K562 (cell line): Measurements from ENCODE around the gene ARHGDIA. TPM values are rescaled to one million over a fixed set of nuclear protein-coding genes. Genes with fewer than 3 reads are reported as not detected.
A peak's percentile ranks its signal among the peaks of the same experiment; 100 is the strongest.

Experiments
- ATAC-seq: fragments of 200-7000 bp; cut with Tn5 transposase; 3 replicates; pipeline ENCODE4 v1.9.1; 2020; ENCODE audit warnings: moderate library complexity
- BruUV-seq: library from RNA; stranded (reverse); fragments of 400-500 nt; replicated peaks from 2 replicates; lab custom pipeline; 2021; lab: Mats Ljungman, UMichigan
- CTCF ChIA-PET: fragments of 300-600 bp; formaldehyde crosslinking; extraction: SDS; loops from one replicate; lab custom pipeline; 2021; ENCODE audit warnings: low intra/inter-chr PET ratio; lab: Yijun Ruan, JAX
- POLR2A ChIA-PET: fragments of 300-600, 350-650 bp; sonication (Branson Sonifier 250); formaldehyde crosslinking; extraction: SDS; loops from one replicate; lab custom pipeline; 2021; ENCODE audit warnings: antibody characterized with exemption, inconsistent platforms; lab: Yijun Ruan, JAX
- DNase-seq, 4 experiments: peaks; one replicate each; pipeline versions ENCODE4 v3.0.0 to v3.0.0-alpha.2; 2011 to 2018; ENCODE audit warnings: low spot score in 3 of 4, mixed read lengths in 3 of 4; ENCODE audit errors: extremely low read depth in 1 of 4
- FAIRE-seq: peaks from 2 replicates; lab custom pipeline; 2011; peaks lifted over from hg19 to GRCh38; lab: Jason Lieb, UNC
- H2AFZ ChIP-seq: 2 replicates; pipeline ENCODE4 v1.6.0; 2011; ENCODE audit warnings: low read depth, low read length, control low read depth, inconsistent platforms
- H3K27ac ChIP-seq: fragments of 200-600 bp; 3 replicates; pipeline ENCODE4 v1.8.0; 2011; ENCODE audit warnings: low read depth, mild to moderate bottlenecking, control low read depth, inconsistent platforms, low read length, moderate library complexity, mixed read lengths; ENCODE audit errors: extremely low read depth
- H3K27me3 ChIP-seq, 2 experiments: fragments of 300-600 bp in 1 of 2; 2 replicates in 1 of 2; 3 replicates in 1 of 2; pipeline versions ENCODE4 v1.6.0 to v1.8.0; 2011; ENCODE audit warnings: inconsistent platforms in 2 of 2, low read length in 2 of 2, mild to moderate bottlenecking in 1 of 2, mixed read lengths in 1 of 2, moderate library complexity in 1 of 2; ENCODE audit not compliant: control insufficient read depth in 2 of 2, insufficient read depth in 2 of 2
- H3K36me3 ChIP-seq: fragments of 300-600 bp; 3 replicates; pipeline ENCODE4 v1.8.0; 2011; ENCODE audit warnings: mild to moderate bottlenecking, low read length, inconsistent platforms; ENCODE audit not compliant: control insufficient read depth, insufficient read depth
- H3K4me1 ChIP-seq, 2 experiments: fragments of 200-600 bp in 1 of 2; replicated peaks in 1 of 2; 2 replicates in 1 of 2; 3 replicates in 1 of 2; pipeline versions ENCODE4 v1.5.1 to v1.8.0; 2011; ENCODE audit warnings: inconsistent platforms in 2 of 2, low read length in 2 of 2, mild to moderate bottlenecking in 1 of 2, mixed read lengths in 1 of 2, moderate library complexity in 1 of 2; ENCODE audit not compliant: control insufficient read depth in 2 of 2, insufficient read depth in 2 of 2
- H3K4me2 ChIP-seq: 2 replicates; pipeline ENCODE4 v1.6.1; 2011; ENCODE audit warnings: low read length, control low read depth, inconsistent platforms, mixed read lengths; ENCODE audit not compliant: insufficient read depth
- H3K4me3 ChIP-seq: fragments of 200-600 bp; sonication (generic), shearing (Covaris generic); 2 replicates; pipeline ENCODE4 v1.5.1; 2016; ENCODE audit warnings: control low read depth, inconsistent platforms
- H3K79me2 ChIP-seq: fragments of 200-600 bp; 3 replicates; pipeline ENCODE4 v1.8.0; 2011; ENCODE audit warnings: low read length, inconsistent platforms; ENCODE audit not compliant: control insufficient read depth, insufficient read depth
- H3K9ac ChIP-seq, 2 experiments: 2 replicates each; pipeline versions ENCODE4 v1.6.0 to v1.6.1; 2011; ENCODE audit warnings: low read depth in 2 of 2, low read length in 2 of 2, control low read depth in 1 of 2, inconsistent platforms in 1 of 2, mild to moderate bottlenecking in 1 of 2, mixed read lengths in 1 of 2; ENCODE audit not compliant: insufficient read depth in 1 of 2
- H3K9me1 ChIP-seq: one replicate; pipeline ENCODE4 v1.6.0; 2011; ENCODE audit warnings: inconsistent platforms, mild to moderate bottlenecking, low read length, moderate library complexity; ENCODE audit not compliant: control insufficient read depth, insufficient read depth
- H3K9me3 ChIP-seq: replicated peaks from 2 replicates; pipeline ENCODE4 v1.5.1; 2011; ENCODE audit warnings: low read depth, low read length, inconsistent platforms; ENCODE audit not compliant: control insufficient read depth, insufficient read depth
- H4K20me1 ChIP-seq: replicated peaks from 2 replicates; pipeline ENCODE4 v1.6.1; 2011; ENCODE audit warnings: low read length, inconsistent platforms, mixed read lengths; ENCODE audit not compliant: control insufficient read depth, insufficient read depth
- FOSL1 ChIP-seq: fragments of 200-800 bp; sonication (Bioruptor generic); conservative IDR thresholded peaks from 2 replicates; pipeline ENCODE4 v1.6.1; 2016; ENCODE audit warnings: missing genetic modification characterization, missing compliant biosample characterization
- NFRKB ChIP-seq: fragments of 450-650 bp; IDR thresholded peaks from 2 replicates; pipeline ENCODE4 v1.6.1; 2016; ENCODE audit warnings: low read depth
- NRF1 ChIP-seq, 2 experiments: fragments of 450-650 bp; IDR thresholded peaks in 1 of 2; conservative IDR thresholded peaks in 1 of 2; 2 replicates each; pipeline ENCODE4 v1.6.1; 2014; ENCODE audit warnings: mild to moderate bottlenecking in 2 of 2
- POLR2G ChIP-seq: fragments of 200-400 bp; formaldehyde crosslinking; IDR thresholded peaks from 2 replicates; pipeline ENCODE4 v1.6.1; 2017; ENCODE audit warnings: low read depth, mild to moderate bottlenecking, antibody characterized with exemption, low read length, moderate library complexity
- RBBP5 ChIP-seq: fragments of 200-600 bp; sonication (generic); IDR thresholded peaks from 2 replicates; pipeline ENCODE4 v1.6.1; 2012; ENCODE audit warnings: borderline replicate concordance, mild to moderate bottlenecking, low read length, control low read depth, inconsistent platforms; ENCODE audit not compliant: insufficient read depth, poor library complexity, severe bottlenecking
- STAG1 ChIP-seq: sonication (generic); formaldehyde crosslinking; IDR thresholded peaks from 2 replicates; pipeline ENCODE4 v1.5.0; 2020; ENCODE audit warnings: missing genetic modification reagents, borderline replicate concordance
- ZFP36 ChIP-seq: fragments of 150-350 bp; IDR thresholded peaks from 2 replicates; pipeline ENCODE4 v1.6.1; 2018; ENCODE audit warnings: low read length, low read depth; ENCODE audit not compliant: partially characterized antibody
- ZNF75A ChIP-seq: fragments of 450-650 bp; formaldehyde crosslinking; IDR thresholded peaks from 2 replicates; pipeline ENCODE4 v1.4.0; 2020; ENCODE audit warnings: mild to moderate bottlenecking
- ZNF77 ChIP-seq: fragments of 250-450 bp; sonication (Bioruptor Pico); IDR thresholded peaks from 2 replicates; pipeline ENCODE4 v1.5.0; 2020
- WGBS: fragments of 100-300 bp; shearing (Covaris generic); methylation state at CpG from one replicate; pipeline ENCODE4 v1.1.6; 2016; ENCODE audit warnings: low coverage, mixed read lengths; ENCODE audit not compliant: insufficient coverage; ENCODE audit errors: missing lambda C conversion rate; 5-methylcytosine and 5-hydroxymethylcytosine counted together
- in situ Hi-C: fragments of 300-500 bp; cut with MboI; formaldehyde crosslinking; loops from 4 replicates; pipeline ENCODE4 v1.15.0; 2018; ENCODE audit warnings: inconsistent platforms, mixed read lengths
- intact Hi-C: fragments of 100-400 bp; cut with micrococcal nuclease; formaldehyde crosslinking; loops from 2 replicates; pipeline ENCODE4 v1.14.2; 2022
- polyA plus RNA-seq, 8 experiments: library from polyadenylated mRNA; depleted of rRNA in 4 of 8; stranded (reverse) in 5 of 8; unstranded in 3 of 8; fragments of >200 nt; fragmentation: Nextera tagmentation in 2 of 8; fragmentation: Illumina TruSeq in 1 of 8; extraction: Ambion mirVana in 2 of 8; extraction: Trizol in 1 of 8; gene quantifications; 2 replicates each; pipeline versions ENCODE4 v1.2.1 to v1.2.3, GENCODE V29; 2011 to 2014; ENCODE audit warnings: inconsistent platforms in 1 of 8, missing spikeins in 1 of 8
- total RNA-seq, 7 experiments: library from RNA; depleted of rRNA in 6 of 7; stranded (reverse); fragments of >200 nt in 6 of 7; fragmentation: Illumina TruSeq in 2 of 7; extraction: Trizol in 2 of 7; gene quantifications; 2 replicates each; pipeline versions ENCODE4 v1.2.1 to v1.2.3, GENCODE V29; 2011 to 2021; ENCODE audit warnings: low replicate concordance in 1 of 7
- TF ChIP-seq, protein P1 (sequence below): fragments of 450-650 bp; conservative IDR thresholded peaks from 2 replicates; pipeline ENCODE4 v1.6.1; 2016; ENCODE audit warnings: missing genetic modification characterization, low read depth, mild to moderate bottlenecking, missing compliant biosample characterization, moderate library complexity
- TF ChIP-seq, protein P2 (sequence below), 2 experiments: fragments of 250-450 bp in 1 of 2; fragments of 450-650 bp in 1 of 2; sonication (Bioruptor Pico) in 1 of 2; IDR thresholded peaks; 2 replicates each; pipeline versions ENCODE4 v1.6.1 to v1.8.0; 2016 to 2021; ENCODE audit warnings: mild to moderate bottlenecking in 2 of 2, moderate library complexity in 2 of 2, missing compliant biosample characterization in 1 of 2, missing genetic modification characterization in 1 of 2

Gene ARHGDIA
- total and polyA plus RNA-seq, 9 of the 15 experiments (the other 6 are each of a cell fraction or from before 2014, with no cell fraction given): 9.6 to 340 (median 97.6) TPM

DNA sequence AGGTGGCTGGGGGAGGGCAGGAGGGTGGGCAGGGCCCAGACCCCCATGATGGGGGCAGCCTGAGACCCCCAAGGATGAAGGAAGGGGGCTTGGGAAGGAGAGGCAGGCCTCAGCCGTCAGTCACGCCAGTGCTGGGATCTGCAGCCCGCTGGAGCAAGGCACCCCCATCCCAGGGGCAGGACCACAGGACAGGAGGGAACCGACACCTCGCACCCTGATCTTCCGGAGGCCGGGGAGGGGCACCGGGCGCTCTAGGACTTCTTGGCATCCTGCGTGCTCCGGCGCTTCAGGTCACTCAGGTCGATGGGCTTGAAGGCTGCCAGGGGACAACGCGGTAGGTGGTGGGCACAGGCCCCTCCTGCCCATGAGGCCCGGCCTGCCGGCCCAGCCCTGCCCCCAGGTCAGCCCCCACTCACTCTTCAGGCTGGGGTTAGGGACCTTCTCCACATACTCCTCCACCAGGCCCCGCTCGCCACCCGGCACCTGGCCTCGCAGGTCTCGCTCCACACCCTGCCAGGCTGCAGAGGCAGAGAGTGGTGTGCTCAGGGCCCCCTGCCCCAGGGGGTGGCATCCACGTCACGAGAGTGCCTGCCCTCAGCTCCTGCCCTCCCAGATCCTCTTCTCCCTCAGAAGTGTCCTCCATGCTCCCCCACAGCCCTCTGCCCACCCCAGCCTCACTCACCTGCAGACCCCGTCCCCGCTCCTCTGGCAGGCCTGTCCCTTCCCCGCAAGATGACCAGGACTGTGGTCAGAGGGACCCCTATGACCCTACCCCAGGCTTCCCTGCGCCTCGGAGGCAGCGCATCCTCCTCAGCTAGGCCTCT is 47.9 kb downstream of the ARHGDIA start:
- no peaks in the 10 kb centered on the region for H3K27me3 ChIP-seq
- no peak for TF ChIP-seq ZNF77 (CRISPR knock-in tag)
- TF ChIP-seq POLR2G: 0 out of 2 replicates have a peak, but pooled peaks have one; percentile 8
- TF ChIP-seq, all 486 proteins: peak for 1
- ATAC-seq (no peak), DNase-seq (no peak), FAIRE-seq (no peak)
- Histone ChIP-seq H3K9me3 (no peaks in the 10 kb centered on the region), H3K9ac (peak overlapping the region in 1 of 2 experiments; percentile 93; a peak in 2 of 4 replicates), H3K4me3 (no peak overlapping the region), H3K36me3 (no peaks in the 10 kb centered on the region), H3K27ac (peak overlapping the region; percentile 84; the same call in 1 of the 3 replicates), H2AFZ (no peak overlapping the region), H3K4me1 (peaks cover 17 to 68% of the 10 kb centered on the region in 2 experiments), H3K9me1 (no peaks in the 10 kb centered on the region), H3K79me2 (no peaks in the 10 kb centered on the region), H4K20me1 (no peaks in the 10 kb centered on the region), H3K4me2 (no peak overlapping the region)
- no TSS peak for BruUV-seq
- POLR2A ChIA-PET: interaction anchor here (1.0 kb wide), 1 partner anchor 11 kb away, joined by 4 read pairs; the partner anchor contains the start of gene MCRIP1
- in situ Hi-C loops (no loop called here), intact Hi-C loops (loop anchor here (5.0 kb wide), 1 partner anchor 39 kb away; the partner anchor contains the start of gene P4HB)
- CTCF ChIA-PET: no interaction called here
- WGBS: 94% methylated on average over 13 of the region's 30 CpGs

DNA sequence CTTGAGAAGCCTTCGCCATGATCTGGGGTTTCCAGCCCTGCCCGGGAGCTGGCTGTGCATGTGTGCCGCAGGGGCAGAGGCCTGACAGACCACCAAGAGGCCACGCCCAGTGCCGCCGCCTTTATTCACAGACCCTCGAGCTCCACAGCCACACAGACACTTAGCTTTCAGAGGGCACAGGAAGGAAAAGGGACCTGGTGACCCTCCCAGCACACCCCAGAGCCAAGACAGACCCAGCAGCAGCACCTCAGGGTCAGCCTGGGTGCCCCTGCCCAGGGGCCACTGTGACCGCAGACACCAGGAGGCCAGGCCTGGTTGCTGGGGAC is 48.9 kb downstream of the ARHGDIA start:
- POLR2A ChIA-PET: interaction anchor here (0.6 to 1.2 kb wide), 12 partner anchors 11 to 97 kb away, joined by 3 to 5 read pairs (median 3); partner anchors contain the start of gene MCRIP1
- FAIRE-seq (no peak), ATAC-seq (peak; percentile 6; the same call in 2 of the 3 replicates), DNase-seq (no peak)
- no TSS peak for BruUV-seq
- H3K9ac ChIP-seq: peak overlapping the region; percentile 69 to 93
- H3K4me2 ChIP-seq: peak overlapping the region; percentile 67; the same call in 1 of the 2 replicates
- in situ Hi-C loops (no loop called here), intact Hi-C loops (loop anchor here (5.0 kb wide), 1 partner anchor 40 kb away; the partner anchor contains the start of gene P4HB)
- no peak overlapping the region for H3K4me3 ChIP-seq
- H3K79me2 ChIP-seq: no peaks in the 10 kb centered on the region
- no peaks in the 10 kb centered on the region for H4K20me1 ChIP-seq
- 43% methylated on average over 7 of the region's 8 CpGs for WGBS
- H2AFZ ChIP-seq: peak overlapping the region; percentile 90
- H3K27me3 ChIP-seq: no peaks in the 10 kb centered on the region
- H3K4me1 ChIP-seq: peaks cover 19 to 70% of the 10 kb centered on the region in 2 experiments
- CTCF ChIA-PET: interaction anchor here (0.7 kb wide), 1 partner anchor 89 kb away, joined by 4 read pairs; no protein-coding TSS in a partner anchor
- peak overlapping the region; percentile 84 for H3K27ac ChIP-seq
- no peaks in the 10 kb centered on the region for H3K9me3 ChIP-seq
- H3K9me1 ChIP-seq: no peaks in the 10 kb centered on the region
- H3K36me3 ChIP-seq: no peaks in the 10 kb centered on the region
- 0 out of 2 replicates have a peak, but pooled peaks have one; percentile 53 for TF ChIP-seq NFRKB
- TF ChIP-seq ZNF75A (CRISPR knock-in tag): no peak
- peak; percentile 11 for TF ChIP-seq RBBP5
- no peak for TF ChIP-seq ZFP36
- no peak for TF ChIP-seq STAG1
- 0 out of 4 replicates have a peak, but pooled peaks of 1 of the 2 experiments have one; percentile 6 for TF ChIP-seq NRF1 (conservative IDR thresholded peaks at IDR 0.05 in 1 of 2, IDR thresholded peaks at IDR 0.05 in 1 of 2)
- TF ChIP-seq FOSL1: 0 out of 2 replicates have a peak, but pooled peaks have one; percentile 9
- TF ChIP-seq, protein P1, sequence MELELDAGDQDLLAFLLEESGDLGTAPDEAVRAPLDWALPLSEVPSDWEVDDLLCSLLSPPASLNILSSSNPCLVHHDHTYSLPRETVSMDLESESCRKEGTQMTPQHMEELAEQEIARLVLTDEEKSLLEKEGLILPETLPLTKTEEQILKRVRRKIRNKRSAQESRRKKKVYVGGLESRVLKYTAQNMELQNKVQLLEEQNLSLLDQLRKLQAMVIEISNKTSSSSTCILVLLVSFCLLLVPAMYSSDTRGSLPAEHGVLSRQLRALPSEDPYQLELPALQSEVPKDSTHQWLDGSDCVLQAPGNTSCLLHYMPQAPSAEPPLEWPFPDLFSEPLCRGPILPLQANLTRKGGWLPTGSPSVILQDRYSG (tag): 0 out of 2 replicates have a peak, but pooled peaks have one; percentile 10
- TF ChIP-seq, protein P2, sequence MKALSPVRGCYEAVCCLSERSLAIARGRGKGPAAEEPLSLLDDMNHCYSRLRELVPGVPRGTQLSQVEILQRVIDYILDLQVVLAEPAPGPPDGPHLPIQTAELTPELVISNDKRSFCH (CRISPR knock-in tag; IDR thresholded peaks at IDR 0.05): no peak
- TF ChIP-seq, protein P2 (tag; IDR thresholded peaks at IDR 0.05): 0 out of 2 replicates have a peak, but pooled peaks have one; percentile 85
